Stomach (tissue), 9 donors: ENCODE results near the gene WDR27. TPM values are rescaled to one million over a fixed set of nuclear protein-coding genes. Genes with fewer than 3 reads are reported as not detected.
"Not testable (repeated sequence)": the region's sequence is repeated elsewhere in the genome, so short reads cannot be mapped to it uniquely, and the experiment has no call there.

Experiments used
- DNase-seq, 2 donors: peaks; one replicate each; pipeline versions ENCODE4 v3.0.0 to v3.0.0-alpha.2; 2013 to 2019
- H3K27ac ChIP-seq, 5 donors: fragments of 200-600 bp in 4 of 5; sonication (generic) in 4 of 5; one replicate each; pipeline ENCODE4 v1.5.1; 2013 to 2019; ENCODE audit warnings: mild to moderate bottlenecking in 1 of 5, moderate library complexity in 1 of 5
- H3K27me3 ChIP-seq, 3 donors: fragments of 200-600 bp; sonication (generic); one replicate each; pipeline ENCODE4 v1.5.1; 2017 to 2019; ENCODE audit warnings: mixed run types in 1 of 3
- H3K36me3 ChIP-seq, 4 donors: fragments of 200-600 bp; sonication (generic); 1 replicate in 3 of 4; 2 replicates in 1 of 4; pipeline ENCODE4 v1.5.1; 2016 to 2019
- H3K4me1 ChIP-seq, 4 donors: fragments of 200-600 bp; sonication (generic); one replicate each; pipeline ENCODE4 v1.5.1; 2016 to 2019
- H3K4me3 ChIP-seq, 4 donors: fragments of 200-600 bp; sonication (generic) in 3 of 4; one replicate each; pipeline ENCODE4 v1.5.1; 2016 to 2019; ENCODE audit warnings: mild to moderate bottlenecking in 1 of 4
- H3K9me3 ChIP-seq, 4 donors: fragments of 200-600 bp; sonication (generic); one replicate each; pipeline ENCODE4 v1.5.1; 2016 to 2019
- EP300 ChIP-seq: sonication (generic); formaldehyde crosslinking; IDR thresholded peaks from one replicate; pipeline ENCODE4 v1.6.1; 2017; ENCODE audit warnings: antibody characterized with exemption
- POLR2A ChIP-seq, 4 donors: fragments of 450-650 bp; IDR thresholded peaks; one replicate each; pipeline ENCODE4 v1.6.1; 2016; ENCODE audit warnings: antibody characterized with exemption in 4 of 4, control low read depth in 2 of 4, mild to moderate bottlenecking in 1 of 4, moderate library complexity in 1 of 4
- POLR2AphosphoS5 ChIP-seq, 3 donors: sonication (generic); formaldehyde crosslinking; IDR thresholded peaks; one replicate each; pipeline ENCODE4 v1.6.1; 2016; ENCODE audit warnings: antibody characterized with exemption in 3 of 3
- WGBS, 5 donors: extraction: QIAGEN DNeasy Blood & Tissue Kit in 3 of 5; methylation state at CpG; one replicate each; pipeline versions ENCODE4 v1.1.5 to v1.1.7; 2013 to 2018; 5-methylcytosine and 5-hydroxymethylcytosine counted together
- intact Hi-C: fragments of 100-400 bp; cut with DNase I; formaldehyde crosslinking; loops from one replicate; pipeline ENCODE4 v1.15.1; 2023; ENCODE audit warnings: low total_unique reads
- polyA plus RNA-seq, 3 donors: library from polyadenylated mRNA; stranded (reverse); fragments of 200-250 nt; gene quantifications; one replicate each; pipeline ENCODE4 v1.2.3, GENCODE V29; 2013
- total RNA-seq, 5 donors: library from RNA; depleted of rRNA; stranded (reverse); fragments of >200 nt; gene quantifications; one replicate each; pipeline versions ENCODE4 v1.1.0 to v1.2.3, GENCODE V29; 2014 to 2016
- TF ChIP-seq, protein P1 (sequence below), 7 experiments: fragments of 450-650 bp in 4 of 7; fragments of 200-600 bp in 3 of 7; sonication (generic) in 3 of 7; IDR thresholded peaks; one replicate each; pipeline ENCODE4 v1.5.1; 2016 to 2019; ENCODE audit warnings: antibody characterized with exemption in 7 of 7, control low read depth in 2 of 7, mild to moderate bottlenecking in 1 of 7
- donor health status: healthy with polysubstance abuse.
- donor health status: Bipolar disorder and iron deficiency.
- donor health status: healthy.

The WDR27 gene
- total and polyA plus RNA-seq, 8 donors, result 4.9 to 271 (median 39.9) TPM

DNA sequence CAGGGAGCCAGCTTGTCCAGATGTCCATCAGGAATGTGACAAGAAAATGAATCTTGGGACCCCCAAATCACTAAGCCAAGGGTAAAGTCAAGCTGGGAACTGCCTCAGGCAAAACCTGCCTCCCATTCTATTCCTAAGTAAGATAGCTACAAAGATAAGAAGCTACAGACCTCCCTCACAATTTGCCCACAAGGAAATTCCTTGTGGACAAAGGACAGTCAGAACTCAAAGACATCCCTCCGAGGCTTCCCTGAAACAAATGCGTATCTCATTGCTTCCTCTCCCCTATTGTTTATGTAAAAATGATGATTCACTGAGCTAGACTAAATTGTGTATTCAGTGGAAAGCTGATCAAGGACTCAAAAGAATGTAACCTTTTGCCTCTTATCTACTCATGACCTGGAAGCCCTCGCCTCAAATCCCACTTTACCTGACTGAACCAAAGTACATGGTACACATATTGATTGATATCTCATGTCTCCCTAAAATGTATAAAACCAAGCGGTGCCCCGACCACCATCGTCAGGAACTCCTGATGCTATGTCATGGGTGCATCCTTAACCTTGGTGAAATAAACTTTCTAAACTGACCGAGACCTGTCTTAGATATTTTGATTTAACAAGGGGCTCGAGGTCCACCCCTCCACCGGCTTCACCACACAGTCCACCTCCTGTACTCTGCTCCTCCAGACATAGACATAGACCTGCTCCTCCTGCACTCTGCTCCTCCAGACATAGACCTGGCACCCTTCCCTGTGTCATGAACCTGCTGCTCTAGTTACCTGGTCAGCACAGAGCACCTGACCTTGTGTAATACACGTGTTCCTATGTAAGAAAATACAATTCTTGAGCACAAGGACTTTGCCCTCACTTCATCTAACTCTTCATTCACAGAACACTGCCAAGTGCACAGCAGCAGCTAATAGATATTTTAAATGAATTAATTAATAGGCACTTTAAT lies 81.4 kb downstream of the WDR27 start:
- H3K9me3 ChIP-seq, result peaks cover 0 to 6% (median 0%) of the 10 kb centered on the region in 4 donors
- H3K27me3 ChIP-seq, result no peaks in the 10 kb centered on the region
- peaks cover 0 to 18% (median 16%) of the 10 kb centered on the region in 4 donors for H3K36me3 ChIP-seq
- no peak overlapping the region for H3K4me3 ChIP-seq
- intact Hi-C loops, result no loop called here
- DNase-seq, result no peak
- no peaks in the 10 kb centered on the region for H3K4me1 ChIP-seq
- 77 to 83% (median 82%) methylated on average over 10 of the region's 10 CpGs for WGBS, 5 donors
- H3K27ac ChIP-seq, result peak overlapping the region in 1 of 5 donors; percentile 24
- TF ChIP-seq EP300, result no peak
- TF ChIP-seq POLR2AphosphoS5 (IDR thresholded peaks at IDR 0.05), result no peak
- TF ChIP-seq, protein P1, sequence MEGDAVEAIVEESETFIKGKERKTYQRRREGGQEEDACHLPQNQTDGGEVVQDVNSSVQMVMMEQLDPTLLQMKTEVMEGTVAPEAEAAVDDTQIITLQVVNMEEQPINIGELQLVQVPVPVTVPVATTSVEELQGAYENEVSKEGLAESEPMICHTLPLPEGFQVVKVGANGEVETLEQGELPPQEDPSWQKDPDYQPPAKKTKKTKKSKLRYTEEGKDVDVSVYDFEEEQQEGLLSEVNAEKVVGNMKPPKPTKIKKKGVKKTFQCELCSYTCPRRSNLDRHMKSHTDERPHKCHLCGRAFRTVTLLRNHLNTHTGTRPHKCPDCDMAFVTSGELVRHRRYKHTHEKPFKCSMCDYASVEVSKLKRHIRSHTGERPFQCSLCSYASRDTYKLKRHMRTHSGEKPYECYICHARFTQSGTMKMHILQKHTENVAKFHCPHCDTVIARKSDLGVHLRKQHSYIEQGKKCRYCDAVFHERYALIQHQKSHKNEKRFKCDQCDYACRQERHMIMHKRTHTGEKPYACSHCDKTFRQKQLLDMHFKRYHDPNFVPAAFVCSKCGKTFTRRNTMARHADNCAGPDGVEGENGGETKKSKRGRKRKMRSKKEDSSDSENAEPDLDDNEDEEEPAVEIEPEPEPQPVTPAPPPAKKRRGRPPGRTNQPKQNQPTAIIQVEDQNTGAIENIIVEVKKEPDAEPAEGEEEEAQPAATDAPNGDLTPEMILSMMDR (IDR thresholded peaks at IDR 0.05), result no peak
- no peak for TF ChIP-seq POLR2A (IDR thresholded peaks at IDR 0.05)

DNA sequence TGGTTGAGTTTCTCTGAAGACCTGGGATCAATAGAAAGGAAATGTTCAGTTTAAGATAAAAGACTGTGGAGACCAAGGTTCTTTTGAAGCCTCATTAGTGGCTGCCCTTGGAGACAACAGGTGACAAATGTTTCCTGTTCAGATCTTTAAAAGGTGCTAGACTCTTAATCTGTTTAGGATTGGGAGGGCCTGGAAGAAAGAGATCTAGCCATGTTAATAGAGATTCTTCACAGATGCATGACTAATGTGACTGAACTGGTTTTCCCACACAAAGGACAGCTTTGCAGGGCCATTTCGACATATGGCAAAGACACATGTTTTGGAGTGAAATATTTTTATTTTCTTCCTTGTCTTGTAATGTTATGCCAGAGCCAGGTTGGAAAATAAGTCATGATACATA lies 82.2 kb downstream of the WDR27 start:
- intact Hi-C loops, result no loop called here
- Histone ChIP-seq H3K36me3 (peaks cover 0 to 10% (median 8%) of the 10 kb centered on the region in 4 donors), H3K4me1 (no peaks in the 10 kb centered on the region), H3K27ac (peak overlapping the region in 1 of 5 donors; percentile 24), H3K27me3 (no peaks in the 10 kb centered on the region), H3K4me3 (no peak overlapping the region), H3K9me3 (peaks cover 0 to 6% (median 0%) of the 10 kb centered on the region in 4 donors)
- WGBS, 5 donors, result 76 to 90% (median 84%) methylated on average over 1 of the region's 1 CpG
- TF ChIP-seq POLR2AphosphoS5 (IDR thresholded peaks at IDR 0.05), result no peak
- no peak for TF ChIP-seq EP300
- TF ChIP-seq, protein P1 (IDR thresholded peaks at IDR 0.05), result no peak
- no peak for TF ChIP-seq POLR2A (IDR thresholded peaks at IDR 0.05)
- peak in 1 of 2 donors; percentile 20 for DNase-seq

DNA sequence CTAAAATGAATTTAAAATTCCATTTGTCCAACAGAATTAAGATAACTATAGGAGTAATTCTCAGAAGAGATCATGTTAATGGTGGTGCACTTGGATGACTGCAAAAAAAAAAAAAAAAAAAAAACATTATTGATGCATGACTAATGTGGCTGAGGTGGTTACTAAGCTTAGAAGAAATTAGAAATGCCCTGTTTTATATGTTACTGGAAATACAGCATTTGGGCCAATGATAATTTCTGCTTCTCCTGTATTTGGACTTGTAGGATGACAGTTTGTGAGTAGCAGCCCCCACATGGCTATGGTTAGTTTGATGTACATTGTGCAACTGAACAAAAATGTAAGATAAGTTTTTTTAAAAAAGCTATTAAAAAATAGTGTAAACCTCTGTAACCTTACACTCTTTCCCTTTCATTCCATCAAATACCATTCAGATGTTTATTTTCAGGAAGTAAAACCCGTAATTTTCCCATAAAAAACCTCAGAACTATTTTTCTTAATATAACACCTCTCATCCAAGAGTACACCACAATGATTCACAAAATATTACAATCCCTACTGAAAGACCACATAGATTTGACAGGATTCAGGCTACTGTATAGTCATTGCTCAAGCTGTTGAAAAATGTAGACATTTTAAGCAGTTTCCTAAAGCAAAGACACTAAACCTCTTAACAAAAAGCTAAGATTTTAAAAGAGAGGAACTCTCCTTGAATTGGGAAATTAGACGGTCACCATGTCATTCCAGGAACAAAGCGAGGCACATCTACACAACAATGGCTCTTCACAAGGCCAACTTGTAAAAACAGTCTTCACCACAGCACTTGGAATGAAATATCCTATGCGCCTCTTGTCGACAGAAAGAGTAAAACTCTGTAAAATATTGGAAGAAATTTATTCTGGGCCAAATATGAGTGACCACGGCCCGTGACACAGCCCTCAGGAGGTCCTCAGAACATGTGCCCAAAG lies 83.0 kb downstream of the WDR27 start:
- 86 to 92% (median 87%) methylated on average over 7 of the region's 7 CpGs for WGBS, 5 donors
- Histone ChIP-seq H3K4me3 (no peak overlapping the region), H3K4me1 (no peaks in the 10 kb centered on the region), H3K36me3 (peaks cover 0 to 2% (median under 1%) of the 10 kb centered on the region in 4 donors), H3K27me3 (no peaks in the 10 kb centered on the region), H3K27ac (peak overlapping the region in 1 of 5 donors; percentile 12), H3K9me3 (peaks cover 0 to 6% (median 0%) of the 10 kb centered on the region in 4 donors)
- DNase-seq, result no peak
- TF ChIP-seq, protein P1 (IDR thresholded peaks at IDR 0.05), result no peak
- TF ChIP-seq POLR2A (IDR thresholded peaks at IDR 0.05), result no peak
- no peak for TF ChIP-seq EP300
- TF ChIP-seq POLR2AphosphoS5 (IDR thresholded peaks at IDR 0.05), result no peak
- intact Hi-C loops, result no loop called here

DNA sequence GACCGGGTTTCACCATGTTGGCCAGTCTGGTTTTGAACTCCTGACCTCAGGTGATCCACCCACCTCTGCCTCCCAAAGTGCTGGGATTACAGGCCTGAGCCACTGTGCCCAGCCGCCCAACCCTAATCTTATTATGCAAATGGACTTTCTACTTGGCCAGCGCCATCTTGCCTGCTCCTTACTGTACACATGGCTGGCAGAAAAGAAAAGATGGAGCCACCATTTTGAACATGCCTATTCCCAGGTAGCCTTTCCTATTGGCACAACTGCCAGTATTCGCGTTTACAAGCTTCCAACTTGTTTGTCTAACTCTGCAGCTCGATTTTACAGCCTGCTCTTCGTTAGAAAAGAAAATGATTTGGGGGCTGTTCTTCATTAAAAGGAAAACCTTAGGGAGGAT lies 84.3 kb downstream of the WDR27 start:
- intact Hi-C loops, result no loop called here
- Histone ChIP-seq H3K4me1 (no peaks in the 10 kb centered on the region), H3K4me3 (no peak overlapping the region), H3K27ac (no peak overlapping the region), H3K9me3 (peaks cover 0 to 6% (median 0%) of the 10 kb centered on the region in 4 donors), H3K36me3 (peaks cover 0 to 5% (median 0%) of the 10 kb centered on the region in 4 donors), H3K27me3 (no peaks in the 10 kb centered on the region)
- 94 to 98% (median 94%) methylated on average over 7 of the region's 7 CpGs for WGBS, 5 donors
- no peak for DNase-seq
- TF ChIP-seq, protein P1 (IDR thresholded peaks at IDR 0.05), result no peak
- TF ChIP-seq EP300 (no peak), POLR2AphosphoS5 (IDR thresholded peaks at IDR 0.05) (no peak), POLR2A (IDR thresholded peaks at IDR 0.05) (no peak)

DNA sequence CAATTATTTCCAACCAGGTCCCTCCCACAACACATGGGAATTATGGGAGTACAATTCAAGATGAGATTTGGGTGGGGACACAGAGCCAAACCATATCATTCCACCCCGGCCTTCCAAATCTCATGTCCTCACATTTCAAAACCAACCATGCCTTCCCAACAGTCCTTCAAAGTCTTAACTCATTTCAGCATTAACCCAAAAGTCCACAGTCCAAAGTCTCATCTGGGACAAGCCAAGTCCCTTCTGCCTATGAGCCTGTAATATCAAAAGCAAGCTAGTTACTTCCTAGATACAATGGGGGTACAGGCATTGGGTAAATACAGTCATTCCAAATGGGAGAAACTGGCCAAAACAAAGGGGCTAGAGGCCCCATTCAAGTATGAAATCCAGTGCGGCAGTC lies 93.2 kb downstream of the WDR27 start:
- H3K4me3 ChIP-seq, H3K27me3 ChIP-seq, intact Hi-C loops, H3K4me1 ChIP-seq, DNase-seq, H3K27ac ChIP-seq, H3K36me3 ChIP-seq, H3K9me3 ChIP-seq: not testable (repeated sequence)
- 93 to 100% (median 96%) methylated on average over 2 of the region's 2 CpGs for WGBS, 5 donors
